Progenitor cell of endocrine pancreas (in vitro differentiated cells): Measurements from ENCODE around the gene TSR1. TPM values are rescaled to one million over a fixed set of nuclear protein-coding genes. Genes with fewer than 3 reads are reported as not detected.

Experiments
- DNase-seq: peaks from one replicate; pipeline ENCODE4 v3.0.0; 2021; ENCODE audit warnings: low spot score; ENCODE audit not compliant: unreplicated experiment
- H3K27ac Mint-ChIP-seq: 2 replicates; pipeline ENCODE4 v1.8.0; 2021; ENCODE audit warnings: mild to moderate bottlenecking, moderate library complexity, mixed read lengths
- H3K27me3 Mint-ChIP-seq: 2 replicates; pipeline ENCODE4 v1.8.0; 2021; ENCODE audit warnings: mixed read lengths
- H3K36me3 Mint-ChIP-seq: 2 replicates; pipeline ENCODE4 v1.8.0; 2022; ENCODE audit warnings: mixed read lengths; ENCODE audit not compliant: insufficient read depth
- H3K4me1 Mint-ChIP-seq: 2 replicates; pipeline ENCODE4 v1.8.0; 2021; ENCODE audit warnings: low read depth, mixed read lengths
- H3K4me3 Mint-ChIP-seq: 2 replicates; pipeline ENCODE4 v1.8.0; 2021; ENCODE audit warnings: low read depth, mild to moderate bottlenecking, moderate library complexity, mixed read lengths
- H3K9me3 Mint-ChIP-seq: 2 replicates; pipeline ENCODE4 v1.8.0; 2021; ENCODE audit warnings: low read depth, mixed read lengths
- CTCF ChIP-seq: fragments of 200-600 bp; sonication (generic); IDR thresholded peaks from one replicate; pipeline ENCODE4 v1.5.0; 2021; ENCODE audit warnings: antibody characterized with exemption, mild to moderate bottlenecking; ENCODE audit not compliant: unreplicated experiment
- total RNA-seq: library from RNA; stranded (reverse); gene quantifications from 2 replicates; pipeline ENCODE4 v1.2.1, GENCODE V29; 2021

Gene TSR1
- total RNA-seq, 1 donor from 2014 or later: 33.5 TPM

DNA sequence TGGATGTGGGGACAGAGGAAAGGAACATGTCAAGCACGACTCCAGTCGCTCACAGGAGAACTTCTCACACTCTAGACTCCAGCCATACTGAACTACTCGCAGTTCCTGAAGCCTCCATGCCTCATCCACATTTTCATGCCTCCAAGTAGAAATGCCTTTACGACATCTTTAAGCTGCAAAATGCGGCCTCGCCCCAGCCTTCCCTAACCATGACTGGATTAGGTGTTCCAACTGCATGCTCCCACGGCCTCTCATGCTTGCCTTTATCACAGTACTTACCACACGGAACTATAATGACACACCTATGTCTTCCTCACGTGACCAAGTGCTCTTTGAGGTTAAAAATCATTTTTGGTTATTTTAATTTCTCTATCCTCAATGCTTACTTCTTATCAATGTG is 56.5 kb downstream of the TSR1 start:
- Mint-ChIP-seq H3K4me3 (no peak overlapping the region), H3K36me3 (peaks cover 27% of the 10 kb centered on the region), H3K9me3 (no peaks in the 10 kb centered on the region), H3K27me3 (no peaks in the 10 kb centered on the region), H3K27ac (no peak overlapping the region), H3K4me1 (no peaks in the 10 kb centered on the region)
- no peak for DNase-seq
- no peak for TF ChIP-seq CTCF

GRCh38 chr17:2277429-2278170 is 58.7 kb downstream of the TSR1 start:
- H3K9me3 Mint-ChIP-seq: no peaks in the 10 kb centered on the region
- no peak overlapping the region for H3K27ac Mint-ChIP-seq
- no peaks in the 10 kb centered on the region for H3K4me1 Mint-ChIP-seq
- DNase-seq: no peak
- no peak overlapping the region for H3K4me3 Mint-ChIP-seq
- no peaks in the 10 kb centered on the region for H3K27me3 Mint-ChIP-seq
- peaks cover 24% of the 10 kb centered on the region for H3K36me3 Mint-ChIP-seq
- TF ChIP-seq CTCF: no peak

DNA sequence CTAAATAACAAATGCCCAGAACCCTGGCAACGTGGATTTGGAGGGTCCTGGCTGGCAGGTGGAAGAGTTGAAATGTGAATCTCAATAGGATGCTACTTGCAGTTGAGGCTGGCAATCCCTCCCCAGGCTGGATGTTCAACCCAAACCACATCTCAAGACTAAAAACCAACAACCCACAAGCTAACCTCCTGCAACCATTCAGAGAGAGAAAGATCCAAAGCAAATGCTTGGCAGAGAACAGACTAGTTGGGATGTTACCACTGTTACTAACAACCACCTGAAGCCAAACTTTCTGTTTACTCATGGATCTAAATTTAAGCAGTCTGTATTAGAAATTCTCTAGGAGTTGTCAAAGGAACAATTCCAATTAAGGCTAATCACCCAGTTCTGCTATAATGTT is 60.5 kb downstream of the TSR1 start:
- no peak for TF ChIP-seq CTCF
- no peaks in the 10 kb centered on the region for H3K27me3 Mint-ChIP-seq
- H3K9me3 Mint-ChIP-seq: no peaks in the 10 kb centered on the region
- H3K36me3 Mint-ChIP-seq: peaks cover 17% of the 10 kb centered on the region
- no peak overlapping the region for H3K4me3 Mint-ChIP-seq
- no peaks in the 10 kb centered on the region for H3K4me1 Mint-ChIP-seq
- no peak for DNase-seq
- H3K27ac Mint-ChIP-seq: no peak overlapping the region

- no peak for TF ChIP-seq CTCF
- Mint-ChIP-seq H3K4me1 (no peaks in the 10 kb centered on the region), H3K4me3 (no peak overlapping the region), H3K9me3 (no peaks in the 10 kb centered on the region), H3K27me3 (no peaks in the 10 kb centered on the region), H3K36me3 (peaks cover 14% of the 10 kb centered on the region), H3K27ac (no peak overlapping the region)
- DNase-seq: no peak
Observed at GRCh38 chr17:2274414-2274813, 61.8 kb downstream of the TSR1 start.

Other genes starting within 250 kb of the TSR1 start
- gene SMG6, start 32.7 kb downstream of the TSR1 start, total RNA-seq: 44.5 and 47.7 TPM in 2 replicates
- gene SRR, start 32.5 kb downstream of the TSR1 start, total RNA-seq: 15.2 and 16.5 TPM in 2 replicates
- 117 and 127 TPM in 2 replicates for gene SGSM2, start 1.0 kb upstream of the TSR1 start, total RNA-seq
- 32.1 and 35.5 TPM in 2 replicates for gene MNT, start 64.6 kb upstream of the TSR1 start, total RNA-seq
- 43.8 and 44.4 TPM in 2 replicates for gene METTL16, start 175.4 kb upstream of the TSR1 start, total RNA-seq